ENCODE measurements around the gene SRPRA.
"Not testable (repeated sequence)": the region's sequence is repeated elsewhere in the genome, so short reads cannot be mapped to it uniquely, and the experiment has no call there.

SRPRA gene

GRCh38 chr11:126268708-126269579 is at the start of gene SRPRA, which contains the start of gene FOXRED1:
Gene SRPRA (minus strand): TSS chr11:126268895. CDS start chr11:126268804, 91 bp downstream.
Gene FOXRED1 (plus strand): TSS chr11:126269154. CDS start chr11:126269207, 53 bp downstream.
- in situ Hi-C loops (cut with HindIII; ENCODE audit: low sequenced_read_pairs) = no loop called here

- in situ Hi-C loops (cut with HindIII; ENCODE audit: low sequenced_read_pairs) = no loop called here
Observed at GRCh38 chr11:126317756-126318573, 49.3 kb upstream of the SRPRA start.

- in situ Hi-C loops (cut with HindIII; ENCODE audit: low sequenced_read_pairs) = no loop called here
Observed at GRCh38 chr11:126317432-126317755, 48.7 kb upstream of the SRPRA start.

GRCh38 chr11:126313826-126314225 is 45.1 kb upstream of the SRPRA start:
- in situ Hi-C loops (cut with HindIII; ENCODE audit: low sequenced_read_pairs) = no loop called here

- in situ Hi-C loops (cut with HindIII; ENCODE audit: low sequenced_read_pairs) = no loop called here
Observed at GRCh38 chr11:126312961-126313360, 44.3 kb upstream of the SRPRA start.

- in situ Hi-C loops (cut with HindIII; ENCODE audit: low sequenced_read_pairs) = no loop called here
Observed at GRCh38 chr11:126311401-126312291, 43.0 kb upstream of the SRPRA start.

GRCh38 chr11:126310992-126311310 is 42.3 kb upstream of the SRPRA start:
- in situ Hi-C loops (cut with HindIII; ENCODE audit: low sequenced_read_pairs) = no loop called here

GRCh38 chr11:126310200-126310991 is 41.7 kb upstream of the SRPRA start:
- in situ Hi-C loops (cut with HindIII; ENCODE audit: low sequenced_read_pairs) = no loop called here

GRCh38 chr11:126308771-126309170 is 40.1 kb upstream of the SRPRA start:
- in situ Hi-C loops (cut with HindIII; ENCODE audit: low sequenced_read_pairs) = not testable (repeated sequence)

- in situ Hi-C loops (cut with HindIII; ENCODE audit: low sequenced_read_pairs) = no loop called here
Observed at GRCh38 chr11:126308271-126308671, 39.6 kb upstream of the SRPRA start.

- in situ Hi-C loops (cut with HindIII; ENCODE audit: low sequenced_read_pairs) = no loop called here
Observed at GRCh38 chr11:126307706-126308105, 39.0 kb upstream of the SRPRA start.

GRCh38 chr11:126305699-126306098 is 37.0 kb upstream of the SRPRA start:
- in situ Hi-C loops (cut with HindIII; ENCODE audit: low sequenced_read_pairs) = no loop called here

- in situ Hi-C loops (cut with HindIII; ENCODE audit: low sequenced_read_pairs) = no loop called here
Observed at GRCh38 chr11:126304457-126305075, 35.9 kb upstream of the SRPRA start.

- in situ Hi-C loops (cut with HindIII; ENCODE audit: low sequenced_read_pairs) = no loop called here
Observed at GRCh38 chr11:126303623-126304456, 35.1 kb upstream of the SRPRA start, which contains the start of gene DCPS. Gene DCPS (plus strand): TSS chr11:126304060. CDS start chr11:126304081, 21 bp downstream.

- in situ Hi-C loops (cut with HindIII; ENCODE audit: low sequenced_read_pairs) = no loop called here
Observed at GRCh38 chr11:126297004-126297403, 28.3 kb upstream of the SRPRA start.

GRCh38 chr11:126293726-126294125 is 25.0 kb upstream of the SRPRA start:
- in situ Hi-C loops (cut with HindIII; ENCODE audit: low sequenced_read_pairs) = no loop called here

GRCh38 chr11:126290887-126291286 is 22.2 kb upstream of the SRPRA start:
- in situ Hi-C loops (cut with HindIII; ENCODE audit: low sequenced_read_pairs) = no loop called here

- in situ Hi-C loops (cut with HindIII; ENCODE audit: low sequenced_read_pairs) = no loop called here
Observed at GRCh38 chr11:126288237-126288636, 19.5 kb upstream of the SRPRA start.

GRCh38 chr11:126284829-126285228 is 16.1 kb upstream of the SRPRA start:
- in situ Hi-C loops (cut with HindIII; ENCODE audit: low sequenced_read_pairs) = no loop called here
